ENCODE data around the gene COX8C.

GRCh38 chr14:93329965-93330608 is 16.9 kb upstream of the COX8C start:
- TF ChIP-seq, protein P1, sequence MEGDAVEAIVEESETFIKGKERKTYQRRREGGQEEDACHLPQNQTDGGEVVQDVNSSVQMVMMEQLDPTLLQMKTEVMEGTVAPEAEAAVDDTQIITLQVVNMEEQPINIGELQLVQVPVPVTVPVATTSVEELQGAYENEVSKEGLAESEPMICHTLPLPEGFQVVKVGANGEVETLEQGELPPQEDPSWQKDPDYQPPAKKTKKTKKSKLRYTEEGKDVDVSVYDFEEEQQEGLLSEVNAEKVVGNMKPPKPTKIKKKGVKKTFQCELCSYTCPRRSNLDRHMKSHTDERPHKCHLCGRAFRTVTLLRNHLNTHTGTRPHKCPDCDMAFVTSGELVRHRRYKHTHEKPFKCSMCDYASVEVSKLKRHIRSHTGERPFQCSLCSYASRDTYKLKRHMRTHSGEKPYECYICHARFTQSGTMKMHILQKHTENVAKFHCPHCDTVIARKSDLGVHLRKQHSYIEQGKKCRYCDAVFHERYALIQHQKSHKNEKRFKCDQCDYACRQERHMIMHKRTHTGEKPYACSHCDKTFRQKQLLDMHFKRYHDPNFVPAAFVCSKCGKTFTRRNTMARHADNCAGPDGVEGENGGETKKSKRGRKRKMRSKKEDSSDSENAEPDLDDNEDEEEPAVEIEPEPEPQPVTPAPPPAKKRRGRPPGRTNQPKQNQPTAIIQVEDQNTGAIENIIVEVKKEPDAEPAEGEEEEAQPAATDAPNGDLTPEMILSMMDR (IDR thresholded peaks at IDR 0.05; ENCODE audit: borderline replicate concordance, extremely low read depth, low read length, poor library complexity, severe bottlenecking): no peak
- no peak for TF ChIP-seq EZH2 (IDR thresholded peaks at IDR 0.05; ENCODE audit: borderline replicate concordance, low read depth, low read length, severe bottlenecking)

Data from DND-41 (cell line).